WERI-Rb-1 (cell line): Measurements from ENCODE around the gene LRFN4.
A peak's percentile ranks its signal among the peaks of the same experiment; 100 is the strongest.

Source experiments
- DNase-seq: peaks from one replicate; pipeline ENCODE4 v3.0.0-alpha.2; 2020
- H3K27ac ChIP-seq: fragments of 250-450 bp; sonication (Bioruptor Pico); 2 replicates; pipeline ENCODE4 v1.5.1; 2020; ENCODE audit warnings: mild to moderate bottlenecking, moderate library complexity
- H3K27me3 ChIP-seq: fragments of 250-450 bp; sonication (Bioruptor Pico); 2 replicates; pipeline ENCODE4 v1.5.1; 2021; ENCODE audit warnings: mild to moderate bottlenecking, low read depth, moderate library complexity; ENCODE audit not compliant: insufficient read depth, severe bottlenecking
- H3K36me3 ChIP-seq: fragments of 250-450 bp; sonication (Bioruptor Pico); 2 replicates; pipeline ENCODE4 v1.5.1; 2020; ENCODE audit warnings: mild to moderate bottlenecking, moderate library complexity
- H3K4me3 ChIP-seq: 2 replicates; pipeline ENCODE4 v1.5.1; 2011; ENCODE audit warnings: low read depth, mild to moderate bottlenecking, control low read depth, low read length
- H3K9me3 ChIP-seq: fragments of 250-450 bp; sonication (Bioruptor Pico); 2 replicates; pipeline ENCODE4 v1.5.1; 2021; ENCODE audit warnings: mild to moderate bottlenecking, moderate library complexity; ENCODE audit not compliant: severe bottlenecking
- CTCF ChIP-seq: IDR thresholded peaks from 2 replicates; pipeline ENCODE4 v1.5.1; 2011; ENCODE audit warnings: low read depth, mild to moderate bottlenecking, control low read depth, inconsistent platforms, low read length

Gene LRFN4

DNA sequence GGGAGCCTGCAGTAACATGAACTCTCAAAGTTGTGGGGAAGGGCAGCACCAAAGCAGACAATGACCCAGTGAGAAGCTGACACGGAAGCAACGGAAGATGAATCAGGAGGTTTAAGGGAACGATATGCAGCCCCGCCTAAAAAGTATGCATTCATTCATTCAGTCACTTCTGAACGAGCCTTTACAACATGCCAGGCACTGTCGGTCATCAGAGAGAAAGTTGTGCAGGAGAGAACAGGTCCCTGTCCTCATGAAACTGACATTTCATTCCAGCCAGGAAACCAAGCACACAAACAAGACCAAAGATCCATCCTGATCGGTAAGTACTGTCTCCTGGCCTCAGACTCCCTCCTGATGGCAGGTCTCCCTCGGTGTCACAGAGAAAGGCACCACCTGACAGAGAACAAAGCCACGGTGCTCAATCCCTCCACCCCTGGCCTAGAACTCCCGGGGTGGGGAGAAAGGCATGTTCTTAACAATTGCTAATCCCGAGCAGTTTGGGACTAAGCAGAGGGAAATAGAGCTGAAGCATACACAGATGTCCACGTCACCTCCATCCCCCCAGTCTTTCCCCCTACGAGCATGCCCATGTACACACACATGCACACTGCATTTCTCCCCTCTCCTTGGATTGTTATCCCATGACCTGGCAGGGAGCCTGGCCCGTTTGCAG is 49.3 kb downstream of the LRFN4 start:
- no peak for TF ChIP-seq CTCF
- DNase-seq: no peak
- no peaks in the 10 kb centered on the region for H3K9me3 ChIP-seq
- no peaks in the 10 kb centered on the region for H3K36me3 ChIP-seq
- no peaks in the 10 kb centered on the region for H3K27me3 ChIP-seq
- H3K4me3 ChIP-seq: no peak overlapping the region
- peak overlapping the region; percentile 6; the same call in 1 of the 2 replicates for H3K27ac ChIP-seq

GRCh38 chr11:66907751-66908630 is 51.1 kb downstream of the LRFN4 start:
- no peak for TF ChIP-seq CTCF
- Histone ChIP-seq H3K4me3 (no peak overlapping the region), H3K9me3 (no peaks in the 10 kb centered on the region), H3K36me3 (no peaks in the 10 kb centered on the region), H3K27ac (no peak overlapping the region), H3K27me3 (no peaks in the 10 kb centered on the region)
- DNase-seq: no peak

- no peak for DNase-seq
- no peak for TF ChIP-seq CTCF
- Histone ChIP-seq H3K27me3 (no peaks in the 10 kb centered on the region), H3K9me3 (no peaks in the 10 kb centered on the region), H3K4me3 (no peak overlapping the region), H3K27ac (no peak overlapping the region), H3K36me3 (no peaks in the 10 kb centered on the region)
Observed at GRCh38 chr11:66909181-66909580, 52.3 kb downstream of the LRFN4 start.

GRCh38 chr11:66910016-66910415 is 53.2 kb downstream of the LRFN4 start:
- no peak for DNase-seq
- Histone ChIP-seq H3K36me3 (no peaks in the 10 kb centered on the region), H3K27me3 (no peaks in the 10 kb centered on the region), H3K27ac (no peak overlapping the region), H3K4me3 (no peak overlapping the region), H3K9me3 (no peaks in the 10 kb centered on the region)
- TF ChIP-seq CTCF: no peak
